Cardiac septum (tissue), 1 donor: ENCODE data around the gene AGT. TPM values are rescaled to one million over a fixed set of nuclear protein-coding genes. Genes with fewer than 3 reads are reported as not detected.
"Not testable (repeated sequence)": the region's sequence is repeated elsewhere in the genome, so short reads cannot be mapped to it uniquely, and the experiment has no call there.

ENCODE experiments used
- DNase-seq: peaks from one replicate; pipeline ENCODE4 v3.0.0-alpha.2; 2020; ENCODE audit warnings: low spot score
- intact Hi-C: fragments of 100-400 bp; cut with DNase I; formaldehyde crosslinking; loops from one replicate; pipeline ENCODE4 v1.14.0; 2022
- total RNA-seq: library from RNA; stranded (reverse); fragmentation: NEBNext Ultra II Directional; extraction: Animal tissue kit (Norgen Biotek cat#: 25700); gene quantifications from one replicate; pipeline ENCODE4 v1.2.1, GENCODE V29; 2021
- donor health status: DM: no; HTN: no; CAD: no.

AGT gene
- total RNA-seq, 1 donor from 2014 or later, result 71.0 TPM

GRCh38 chr1:230747127-230747730 is 33.3 kb upstream of the AGT start, which contains the start of gene CAPN9:
CAPN9 (plus strand) TSS chr1:230747388; CDS start chr1:230747497, 109 bp downstream.
- intact Hi-C loops, result no loop called here
- DNase-seq, result no peak

- intact Hi-C loops, result no loop called here
These were observed 32.7 kb upstream of the AGT start for GRCh38 chr1:230746617-230747016.

GRCh38 chr1:230745071-230745470 is 31.1 kb upstream of the AGT start:
- DNase-seq, result no peak
- intact Hi-C loops, result no loop called here

More at GRCh38 chr1:230746617-230747016, 32.7 kb upstream of the AGT start:
- DNase-seq, result no peak

- intact Hi-C loops, result no loop called here
- DNase-seq, result no peak
These were observed 30.5 kb upstream of the AGT start for GRCh38 chr1:230744382-230744781.

- intact Hi-C loops, result no loop called here
- DNase-seq, result no peak
These were observed 30.0 kb upstream of the AGT start for GRCh38 chr1:230743899-230744298.

- DNase-seq, result no peak
- intact Hi-C loops, result no loop called here
These were observed 25.8 kb upstream of the AGT start for GRCh38 chr1:230739564-230740290.

- DNase-seq, result no peak
- intact Hi-C loops, result no loop called here
These were observed 23.8 kb upstream of the AGT start for GRCh38 chr1:230737622-230738262.

- DNase-seq, result no peak
- intact Hi-C loops, result no loop called here
These were observed 21.5 kb upstream of the AGT start for GRCh38 chr1:230735447-230735846.

- intact Hi-C loops, result no loop called here
- no peak for DNase-seq
These were observed 17.1 kb upstream of the AGT start for GRCh38 chr1:230730977-230731376.

- DNase-seq, result no peak
- intact Hi-C loops, result no loop called here
These were observed 14.9 kb upstream of the AGT start for GRCh38 chr1:230728710-230729392.

- no peak for DNase-seq
- intact Hi-C loops, result no loop called here
These were observed 11.5 kb upstream of the AGT start for GRCh38 chr1:230725256-230726012.

- intact Hi-C loops, DNase-seq: not testable (repeated sequence)
These were observed 8.1 kb upstream of the AGT start for GRCh38 chr1:230721849-230722522.

- no peak for DNase-seq
- intact Hi-C loops, result no loop called here
These were observed 3.3 kb upstream of the AGT start for GRCh38 chr1:230717251-230717650.

- intact Hi-C loops, DNase-seq: not testable (repeated sequence)
These were observed 2.5 kb upstream of the AGT start for GRCh38 chr1:230716453-230716852.

GRCh38 chr1:230715510-230715909 is 1.6 kb upstream of the AGT start:
- intact Hi-C loops, result no loop called here
- no peak for DNase-seq

GRCh38 chr1:230713547-230713914 is 391 bp downstream of the AGT start:
- intact Hi-C loops, result loop anchor here (5.0 kb wide), 2 partner anchors 39 to 59 kb away; no protein-coding TSS in a partner anchor
- no peak for DNase-seq

- no peak for DNase-seq
- intact Hi-C loops, result loop anchor here (5.0 kb wide), 2 partner anchors 39 to 59 kb away; no protein-coding TSS in a partner anchor
These were observed 784 bp downstream of the AGT start for GRCh38 chr1:230713138-230713537.

- intact Hi-C loops, result loop anchor here (5.0 kb wide), 2 partner anchors 40 to 60 kb away; no protein-coding TSS in a partner anchor
- DNase-seq, result no peak
These were observed 1.4 kb downstream of the AGT start for GRCh38 chr1:230712470-230712942.

- no peak for DNase-seq
- intact Hi-C loops, result loop anchor here (5.0 kb wide), 2 partner anchors 41 to 61 kb away; no protein-coding TSS in a partner anchor
These were observed 2.7 kb downstream of the AGT start for GRCh38 chr1:230711245-230711644.
